CD4-positive, alpha-beta memory T cell (primary cell): Measurements from ENCODE around the gene GTPBP10. TPM values are rescaled to one million over a fixed set of nuclear protein-coding genes. Genes with fewer than 3 reads are reported as not detected.

Experiments
- CTCF ChIA-PET: fragments of 350-600 bp; sonication (Branson Sonifier 250); formaldehyde crosslinking; loops from one replicate; lab custom pipeline; 2021; ENCODE audit warnings: inconsistent platforms; ENCODE audit not compliant: partially characterized antibody; lab: Charles Lee
- POLR2A ChIA-PET: fragments of 350-600 bp; sonication (Branson Sonifier 250); formaldehyde crosslinking; loops from one replicate; lab custom pipeline; 2021; ENCODE audit not compliant: partially characterized antibody; lab: Charles Lee
- DNase-seq, 5 donors: peaks; one replicate each; pipeline versions ENCODE4 v3.0.0 to v3.0.0-alpha.2; 2020 to 2022; ENCODE audit warnings: mixed read lengths in 1 of 5
- H3K27ac ChIP-seq: one replicate; pipeline ENCODE4 v1.7.0; 2013; ENCODE audit warnings: low read depth, low read length
- H3K27me3 ChIP-seq: 2 replicates; pipeline ENCODE4 v1.7.0; 2013; ENCODE audit warnings: mild to moderate bottlenecking, low read length, moderate library complexity; ENCODE audit not compliant: insufficient read depth
- H3K36me3 ChIP-seq: 2 replicates; pipeline ENCODE4 v1.7.0; 2013; ENCODE audit warnings: mild to moderate bottlenecking, low read length, moderate library complexity; ENCODE audit not compliant: insufficient read depth
- H3K4me1 ChIP-seq: 2 replicates; pipeline ENCODE4 v1.7.0; 2013; ENCODE audit warnings: mild to moderate bottlenecking, low read length, moderate library complexity; ENCODE audit not compliant: insufficient read depth
- H3K4me3 ChIP-seq, 2 donors: one replicate each; pipeline ENCODE4 v1.7.0; 2013; ENCODE audit warnings: low read length in 2 of 2, mild to moderate bottlenecking in 1 of 2
- H3K9me3 ChIP-seq, 2 donors: one replicate each; pipeline ENCODE4 v1.7.0; 2013; ENCODE audit warnings: low read length in 2 of 2, control low read depth in 1 of 2; ENCODE audit not compliant: control insufficient read depth in 1 of 2
- H3K27ac Mint-ChIP-seq, 7 donors: one replicate each; pipeline ENCODE4 v1.8.0; 2020 to 2021; ENCODE audit warnings: mixed read lengths in 7 of 7, mild to moderate bottlenecking in 6 of 7, inconsistent platforms in 3 of 7, moderate library complexity in 3 of 7
- H3K27me3 Mint-ChIP-seq, 2 donors: one replicate each; pipeline ENCODE4 v1.8.0; 2020 to 2021; ENCODE audit warnings: mixed read lengths in 2 of 2
- H3K36me3 Mint-ChIP-seq, 2 donors: one replicate each; pipeline ENCODE4 v1.8.0; 2020 to 2021; ENCODE audit warnings: mixed read lengths in 2 of 2, inconsistent platforms in 1 of 2, mild to moderate bottlenecking in 1 of 2
- H3K4me1 Mint-ChIP-seq, 4 donors: one replicate each; pipeline ENCODE4 v1.8.0; 2020 to 2021; ENCODE audit warnings: mixed read lengths in 4 of 4, mild to moderate bottlenecking in 1 of 4
- H3K4me3 Mint-ChIP-seq, 8 donors: one replicate each; pipeline ENCODE4 v1.8.0; 2020 to 2021; ENCODE audit warnings: mixed read lengths in 8 of 8, mild to moderate bottlenecking in 7 of 8, moderate library complexity in 6 of 8, inconsistent platforms in 3 of 8
- H3K9me3 Mint-ChIP-seq, 8 donors: one replicate each; pipeline ENCODE4 v1.8.0; 2020 to 2021; ENCODE audit warnings: mixed read lengths in 8 of 8, mild to moderate bottlenecking in 5 of 8, inconsistent platforms in 3 of 8, moderate library complexity in 1 of 8
- intact Hi-C: fragments of 100-400 bp; cut with micrococcal nuclease; formaldehyde crosslinking; loops from one replicate; pipeline ENCODE4 v1.15.1; 2023
- polyA plus RNA-seq, 2 donors: library from polyadenylated mRNA; unstranded; fragments of 300-500 nt; fragmentation: Illumina TruSeq; gene quantifications; one replicate each; pipeline ENCODE4 v1.2.3, GENCODE V29; 2021
- total RNA-seq, 2 experiments: library from RNA; stranded (reverse); gene quantifications; one replicate each; pipeline ENCODE4 v1.2.3, GENCODE V29; 2021

Gene GTPBP10
- total and polyA plus RNA-seq, 4 experiments from 2014 or later = 30.6 to 46.7 (median 41.6) TPM

GRCh38 chr7:90396420-90396819, 49.9 kb downstream of the GTPBP10 start:
- Histone ChIP-seq H3K9me3 (peaks cover 0 to 3% of the 10 kb centered on the region in 2 donors), H3K27me3 (no peaks in the 10 kb centered on the region), H3K27ac (no peak overlapping the region), H3K4me3 (no peak overlapping the region), H3K36me3 (no peaks in the 10 kb centered on the region), H3K4me1 (no peaks in the 10 kb centered on the region)
- Mint-ChIP-seq H3K9me3 (peaks cover 0 to 71% (median 39%) of the 10 kb centered on the region in 8 donors), H3K27me3 (no peaks in the 10 kb centered on the region), H3K4me3 (no peak overlapping the region), H3K36me3 (peaks cover 3 to 6% of the 10 kb centered on the region in 2 donors), H3K27ac (no peak overlapping the region), H3K4me1 (no peaks in the 10 kb centered on the region)
- intact Hi-C loops = no loop called here
- ChIA-PET CTCF (no interaction called here), POLR2A (no interaction called here)
- DNase-seq = no peak

- H3K9me3 Mint-ChIP-seq = peaks cover 0 to 27% (median 16%) of the 10 kb centered on the region in 8 donors
- ChIA-PET POLR2A (no interaction called here), CTCF (interaction anchor here (2.3 kb wide), 1 partner anchor 56 kb away, joined by 9 read pairs; the partner anchor contains the start of gene GTPBP10)
- H3K4me1 ChIP-seq = peaks cover 10% of the 10 kb centered on the region
- H3K27ac Mint-ChIP-seq = peak overlapping the region in 5 of 7 donors; percentile 0 to 96 (median 5)
- DNase-seq = no peak
- no peaks in the 10 kb centered on the region for H3K36me3 ChIP-seq
- peaks cover 0 to 2% of the 10 kb centered on the region in 2 donors for H3K9me3 ChIP-seq
- no peak overlapping the region for H3K27ac ChIP-seq
- H3K27me3 ChIP-seq = no peaks in the 10 kb centered on the region
- H3K36me3 Mint-ChIP-seq = peaks cover 0 to 9% of the 10 kb centered on the region in 2 donors
- no peak overlapping the region for H3K4me3 ChIP-seq
- H3K4me1 Mint-ChIP-seq = peaks cover 7 to 21% (median 13%) of the 10 kb centered on the region in 4 donors
- intact Hi-C loops = loop anchor here (10.0 kb wide), 1 partner anchor 157 kb away; the partner anchor contains the start of gene CFAP69
- H3K27me3 Mint-ChIP-seq = no peaks in the 10 kb centered on the region
- H3K4me3 Mint-ChIP-seq = peak overlapping the region in 1 of 8 donors; percentile 6
These were observed 55.5 kb downstream of the GTPBP10 start for GRCh38 chr7:90401989-90402388.

- H3K27ac Mint-ChIP-seq = peak overlapping the region; percentile 92 to 98 (median 96)
- intact Hi-C loops = loop anchor here (1.0 to 10.0 kb wide), 2 partner anchors 56 to 158 kb away; partner anchors contain the start of genes CFAP69 and GTPBP10
- no peaks in the 10 kb centered on the region for H3K27me3 Mint-ChIP-seq
- Histone ChIP-seq H3K27ac (peak overlapping the region; percentile 72), H3K27me3 (no peaks in the 10 kb centered on the region), H3K36me3 (no peaks in the 10 kb centered on the region), H3K4me1 (peaks cover 10% of the 10 kb centered on the region), H3K4me3 (peak overlapping the region; percentile 89 to 90), H3K9me3 (no peaks in the 10 kb centered on the region)
- ChIA-PET CTCF (interaction anchor here (2.3 kb wide), 1 partner anchor 57 kb away, joined by 9 read pairs; the partner anchor contains the start of gene GTPBP10), POLR2A (interaction anchor here (1.3 kb wide), 1 partner anchor 57 kb away, joined by 11 read pairs; the partner anchor contains the start of gene GTPBP10)
- peaks cover 0 to 23% (median 14%) of the 10 kb centered on the region in 8 donors for H3K9me3 Mint-ChIP-seq
- H3K4me3 Mint-ChIP-seq = peak overlapping the region; percentile 92 to 98 (median 96)
- DNase-seq = no peak
- peaks cover 3 to 10% of the 10 kb centered on the region in 2 donors for H3K36me3 Mint-ChIP-seq
- peaks cover 7 to 21% (median 13%) of the 10 kb centered on the region in 4 donors for H3K4me1 Mint-ChIP-seq
These were observed 56.3 kb downstream of the GTPBP10 start for GRCh38 chr7:90402785-90403173.

GRCh38 chr7:90403174-90404113, 56.9 kb downstream of the GTPBP10 start, which contains the start of gene CLDN12:
Gene CLDN12, plus strand, starts transcription at chr7:90403461. Its CDS starts 9,216 bp downstream, at chr7:90412677.
- H3K27ac ChIP-seq = peak within 1 kb of the TSS; percentile 72

GRCh38 chr7:90404777-90405176, 58.3 kb downstream of the GTPBP10 start:
- ChIA-PET CTCF (no interaction called here), POLR2A (no interaction called here)
- H3K27me3 Mint-ChIP-seq = no peaks in the 10 kb centered on the region
- no peaks in the 10 kb centered on the region for H3K9me3 ChIP-seq
- peaks cover 0 to 6% (median 3%) of the 10 kb centered on the region in 8 donors for H3K9me3 Mint-ChIP-seq
- H3K4me1 ChIP-seq = peaks cover 10% of the 10 kb centered on the region
- no peaks in the 10 kb centered on the region for H3K27me3 ChIP-seq
- no peak overlapping the region for H3K4me3 ChIP-seq
- no peaks in the 10 kb centered on the region for H3K36me3 ChIP-seq
- intact Hi-C loops = loop anchor here (10.0 kb wide), 1 partner anchor 160 kb away; the partner anchor contains the start of gene CFAP69
- DNase-seq = no peak
- no peak overlapping the region for H3K27ac ChIP-seq
- peak overlapping the region in 7 of 8 donors; percentile 63 to 98 (median 94) for H3K4me3 Mint-ChIP-seq
- peaks cover 7 to 21% (median 13%) of the 10 kb centered on the region in 4 donors for H3K4me1 Mint-ChIP-seq
- H3K36me3 Mint-ChIP-seq = peaks cover 5 to 11% of the 10 kb centered on the region in 2 donors
- peak overlapping the region in 3 of 7 donors; percentile 38 to 98 (median 96) for H3K27ac Mint-ChIP-seq

More at GRCh38 chr7:90403174-90404113, 56.9 kb downstream of the GTPBP10 start, which contains the start of gene CLDN12:
- H3K27me3 Mint-ChIP-seq = no peaks in the 10 kb centered on the region
- Histone ChIP-seq H3K4me3 (peak within 1 kb of the TSS; percentile 89 to 90), H3K4me1 (peaks cover 10% of the 10 kb centered on the region), H3K9me3 (no peaks in the 10 kb centered on the region), H3K27me3 (no peaks in the 10 kb centered on the region), H3K36me3 (no peaks in the 10 kb centered on the region)
- DNase-seq = peak; percentile 78 to 94 (median 82)
- H3K4me3 Mint-ChIP-seq = peak within 1 kb of the TSS; percentile 92 to 98 (median 96)
- intact Hi-C loops = loop anchor here (1.0 to 10.0 kb wide), 2 partner anchors 57 to 159 kb away; partner anchors contain the start of genes CFAP69 and GTPBP10
- peaks cover 7 to 21% (median 13%) of the 10 kb centered on the region in 4 donors for H3K4me1 Mint-ChIP-seq
- H3K36me3 Mint-ChIP-seq = peaks cover 5 to 10% of the 10 kb centered on the region in 2 donors
- ChIA-PET CTCF (interaction anchor here (2.3 kb wide), 1 partner anchor 58 kb away, joined by 9 read pairs; the partner anchor contains the start of gene GTPBP10), POLR2A (interaction anchor here (1.3 kb wide), 1 partner anchor 57 kb away, joined by 11 read pairs; the partner anchor contains the start of gene GTPBP10)
- peak within 1 kb of the TSS; percentile 92 to 98 (median 96) for H3K27ac Mint-ChIP-seq
- peaks cover 0 to 18% (median 8%) of the 10 kb centered on the region in 8 donors for H3K9me3 Mint-ChIP-seq

GRCh38 chr7:90407484-90407821, 60.9 kb downstream of the GTPBP10 start:
- peak overlapping the region in 2 of 7 donors; percentile 8 to 72 for H3K27ac Mint-ChIP-seq
- H3K4me1 ChIP-seq = peaks cover 10% of the 10 kb centered on the region
- no peaks in the 10 kb centered on the region for H3K27me3 ChIP-seq
- no peak overlapping the region for H3K4me3 ChIP-seq
- POLR2A ChIA-PET = no interaction called here
- no peaks in the 10 kb centered on the region for H3K9me3 Mint-ChIP-seq
- H3K36me3 ChIP-seq = no peaks in the 10 kb centered on the region
- no peaks in the 10 kb centered on the region for H3K9me3 ChIP-seq
- CTCF ChIA-PET = interaction anchor here (1.1 kb wide), 1 partner anchor 48 kb away, joined by 4 read pairs; no protein-coding TSS in a partner anchor
- H3K27ac ChIP-seq = no peak overlapping the region
- no peak for DNase-seq
- no peaks in the 10 kb centered on the region for H3K27me3 Mint-ChIP-seq
- H3K4me3 Mint-ChIP-seq = no peak overlapping the region
- intact Hi-C loops = loop anchor here (10.0 kb wide), 1 partner anchor 163 kb away; the partner anchor contains the start of gene CFAP69
- H3K4me1 Mint-ChIP-seq = peaks cover 6 to 21% (median 10%) of the 10 kb centered on the region in 4 donors
- H3K36me3 Mint-ChIP-seq = peaks cover 11 to 18% of the 10 kb centered on the region in 2 donors
